ENCODE results near the gene TNFRSF25.

- TF ChIP-seq CTCF (IDR thresholded peaks at IDR 0.05) (no peak), POLR2A (IDR thresholded peaks at IDR 0.05) (no peak)
Observed at GRCh38 chr1:6515771-6516170, 49.8 kb upstream of the TNFRSF25 start.
